Adrenal gland (tissue), 5 donors: ENCODE measurements around the gene ATP13A2.

ENCODE experiments used
- CTCF ChIP-seq, 6 experiments: fragments of 450-650 bp in 4 of 6; fragments of 200-600 bp in 2 of 6; sonication (generic) in 1 of 6; IDR thresholded peaks; 1 replicate in 5 of 6; 2 replicates in 1 of 6; pipeline versions ENCODE4 v1.5.1 to v1.8.0; 2016 to 2021; ENCODE audit warnings: antibody characterized with exemption in 6 of 6, mild to moderate bottlenecking in 2 of 6, moderate library complexity in 1 of 6
- POLR2A ChIP-seq, 2 donors: fragments of 450-650 bp; IDR thresholded peaks; one replicate each; pipeline ENCODE4 v1.6.1; 2017; ENCODE audit warnings: antibody characterized with exemption in 2 of 2, mild to moderate bottlenecking in 2 of 2, moderate library complexity in 1 of 2
- donor health status: DM: no; HTN: no; CAD: no.

GRCh38 chr1:16984717-16985116, 27.0 kb downstream of the ATP13A2 start:
- TF ChIP-seq CTCF (IDR thresholded peaks at IDR 0.05) (no peak), POLR2A (IDR thresholded peaks at IDR 0.05) (no peak)
